DND-41 (cell line): Measurements from ENCODE around the gene CMSS1.

ENCODE experiments used
- CTCF ChIP-seq: IDR thresholded peaks from 2 replicates; pipeline ENCODE4 v1.5.1; 2012; ENCODE audit warnings: borderline replicate concordance, low read length, moderate library complexity, mild to moderate bottlenecking; ENCODE audit not compliant: poor library complexity, severe bottlenecking; ENCODE audit errors: extremely low read depth
- EZH2 ChIP-seq: IDR thresholded peaks from 3 replicates; pipeline ENCODE4 v1.6.1; 2012; ENCODE audit warnings: borderline replicate concordance, low read depth, mild to moderate bottlenecking, moderate library complexity, low read length, inconsistent platforms; ENCODE audit not compliant: severe bottlenecking

GRCh38 chr3:99919694-99920093 lies 102.0 kb downstream of the CMSS1 start:
- no peak for TF ChIP-seq CTCF
- no peak for TF ChIP-seq EZH2
